Right atrium auricular region (tissue), 2 donors: Measurements from ENCODE around the gene EFCAB11. TPM values are rescaled to one million over a fixed set of nuclear protein-coding genes. Genes with fewer than 3 reads are reported as not detected.

Experiments used
- DNase-seq: peaks from one replicate; pipeline ENCODE4 v3.0.0-alpha.2; 2019; ENCODE audit warnings: low spot score
- H3K27ac ChIP-seq, 2 donors: fragments of 200-600 bp; sonication (generic); 1 replicate in 1 of 2; 2 replicates in 1 of 2; pipeline ENCODE4 v1.5.1; 2016 to 2019
- H3K27me3 ChIP-seq, 2 donors: fragments of 200-600 bp; sonication (generic); one replicate each; pipeline versions ENCODE4 v1.5.1 to v1.6.0; 2017 to 2019
- H3K36me3 ChIP-seq: fragments of 200-600 bp; sonication (generic); one replicate; pipeline ENCODE4 v1.5.1; 2016
- H3K4me1 ChIP-seq, 2 donors: fragments of 200-600 bp; sonication (generic); one replicate each; pipeline versions ENCODE4 v1.5.1 to v1.6.0; 2017 to 2019
- H3K4me3 ChIP-seq, 2 donors: fragments of 200-600 bp; sonication (generic); 1 replicate in 1 of 2; 2 replicates in 1 of 2; pipeline ENCODE4 v1.5.1; 2017 to 2019; ENCODE audit warnings: mild to moderate bottlenecking in 1 of 2, moderate library complexity in 1 of 2
- H3K9me3 ChIP-seq, 2 donors: fragments of 200-600 bp; sonication (generic); one replicate each; pipeline ENCODE4 v1.5.1; 2019
- total RNA-seq, 2 donors: library from RNA; depleted of rRNA; stranded (reverse); fragments of >200 nt; gene quantifications; one replicate each; pipeline ENCODE4 v1.1.0, GENCODE V29; 2016
- TF ChIP-seq, protein P1 (sequence below), 2 donors: fragments of 200-600 bp; sonication (generic); IDR thresholded peaks; one replicate each; pipeline ENCODE4 v1.5.1; 2019; ENCODE audit warnings: antibody characterized with exemption in 2 of 2

EFCAB11 gene
- total RNA-seq, 2 donors from 2014 or later: 2.0 to 2.2 TPM

DNA sequence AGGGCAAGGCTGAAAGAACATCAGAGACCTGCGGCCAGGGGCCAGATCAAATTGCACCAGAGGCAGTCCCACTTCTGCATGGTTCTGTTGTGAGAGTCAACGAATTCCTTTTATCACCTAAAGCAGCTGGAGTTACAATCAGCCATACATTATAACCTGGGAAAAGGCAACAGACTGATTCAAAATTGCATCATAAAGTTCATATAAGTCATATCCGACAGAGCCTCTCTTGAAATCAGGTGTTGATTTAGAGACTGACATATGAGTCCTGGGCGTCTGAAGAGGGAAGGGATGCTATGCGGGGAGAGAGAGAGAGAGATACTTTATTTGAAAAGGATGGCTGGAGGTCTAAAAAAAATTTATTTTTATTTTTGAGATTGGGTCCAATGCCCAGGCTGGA is 89.4 kb downstream of the EFCAB11 start:
- Histone ChIP-seq H3K4me3 (no peak overlapping the region), H3K27ac (no peak overlapping the region), H3K9me3 (peaks cover 0 to 9% of the 10 kb centered on the region in 2 donors), H3K4me1 (no peaks in the 10 kb centered on the region), H3K27me3 (no peaks in the 10 kb centered on the region), H3K36me3 (no peaks in the 10 kb centered on the region)
- TF ChIP-seq, protein P1, sequence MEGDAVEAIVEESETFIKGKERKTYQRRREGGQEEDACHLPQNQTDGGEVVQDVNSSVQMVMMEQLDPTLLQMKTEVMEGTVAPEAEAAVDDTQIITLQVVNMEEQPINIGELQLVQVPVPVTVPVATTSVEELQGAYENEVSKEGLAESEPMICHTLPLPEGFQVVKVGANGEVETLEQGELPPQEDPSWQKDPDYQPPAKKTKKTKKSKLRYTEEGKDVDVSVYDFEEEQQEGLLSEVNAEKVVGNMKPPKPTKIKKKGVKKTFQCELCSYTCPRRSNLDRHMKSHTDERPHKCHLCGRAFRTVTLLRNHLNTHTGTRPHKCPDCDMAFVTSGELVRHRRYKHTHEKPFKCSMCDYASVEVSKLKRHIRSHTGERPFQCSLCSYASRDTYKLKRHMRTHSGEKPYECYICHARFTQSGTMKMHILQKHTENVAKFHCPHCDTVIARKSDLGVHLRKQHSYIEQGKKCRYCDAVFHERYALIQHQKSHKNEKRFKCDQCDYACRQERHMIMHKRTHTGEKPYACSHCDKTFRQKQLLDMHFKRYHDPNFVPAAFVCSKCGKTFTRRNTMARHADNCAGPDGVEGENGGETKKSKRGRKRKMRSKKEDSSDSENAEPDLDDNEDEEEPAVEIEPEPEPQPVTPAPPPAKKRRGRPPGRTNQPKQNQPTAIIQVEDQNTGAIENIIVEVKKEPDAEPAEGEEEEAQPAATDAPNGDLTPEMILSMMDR (IDR thresholded peaks at IDR 0.05): no peak
- DNase-seq: no peak

DNA sequence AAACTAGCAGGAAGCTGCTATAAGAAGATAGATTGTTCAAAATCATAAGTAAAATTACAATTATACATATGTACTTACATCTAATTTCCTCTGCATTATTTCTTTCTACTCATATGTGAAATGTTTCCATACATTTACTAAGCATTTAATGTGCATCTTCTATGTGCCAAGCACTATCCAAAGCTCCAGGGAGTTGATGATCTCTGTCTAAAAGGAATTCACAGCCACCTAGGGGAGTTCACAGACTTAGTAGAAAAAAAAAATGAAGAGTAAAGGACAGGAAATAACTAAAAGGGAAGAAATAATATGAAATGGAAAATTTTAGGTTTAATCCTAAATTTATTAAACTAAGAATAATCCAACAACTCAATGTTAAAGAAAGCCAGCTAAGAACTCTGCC is 91.7 kb downstream of the EFCAB11 start:
- Histone ChIP-seq H3K27me3 (no peaks in the 10 kb centered on the region), H3K36me3 (no peaks in the 10 kb centered on the region), H3K9me3 (peaks cover 0 to 9% of the 10 kb centered on the region in 2 donors), H3K27ac (no peak overlapping the region), H3K4me3 (no peak overlapping the region), H3K4me1 (no peaks in the 10 kb centered on the region)
- no peak for DNase-seq
- TF ChIP-seq, protein P1 (IDR thresholded peaks at IDR 0.05): no peak

GRCh38 chr14:89861630-89862029 is 92.9 kb downstream of the EFCAB11 start:
- no peaks in the 10 kb centered on the region for H3K27me3 ChIP-seq
- no peak overlapping the region for H3K4me3 ChIP-seq
- TF ChIP-seq, protein P1 (IDR thresholded peaks at IDR 0.05): no peak
- no peak overlapping the region for H3K27ac ChIP-seq
- DNase-seq: no peak
- no peaks in the 10 kb centered on the region for H3K4me1 ChIP-seq
- no peaks in the 10 kb centered on the region for H3K36me3 ChIP-seq
- peaks cover 0 to 9% of the 10 kb centered on the region in 2 donors for H3K9me3 ChIP-seq

DNA sequence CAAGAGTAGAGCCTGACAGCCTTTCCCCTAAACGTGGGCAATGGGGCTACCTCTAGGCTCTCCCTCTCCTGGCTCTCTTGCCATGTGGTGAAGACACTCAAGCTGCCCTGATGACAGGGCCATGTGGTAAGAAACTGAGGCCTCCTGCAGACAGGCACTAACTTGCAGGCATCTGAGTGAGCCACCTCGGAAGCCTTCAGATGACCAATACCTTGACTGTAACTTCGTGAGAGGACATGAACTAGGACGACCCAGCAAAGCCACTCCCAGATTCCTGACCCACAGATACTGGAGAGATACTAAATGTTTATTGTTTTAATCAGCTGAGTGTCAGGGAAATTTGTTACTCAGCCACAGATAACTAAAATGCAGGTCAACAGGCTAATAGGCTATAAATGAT is 96.4 kb downstream of the EFCAB11 start:
- H3K27me3 ChIP-seq: no peaks in the 10 kb centered on the region
- no peaks in the 10 kb centered on the region for H3K4me1 ChIP-seq
- TF ChIP-seq, protein P1 (IDR thresholded peaks at IDR 0.05): no peak
- no peaks in the 10 kb centered on the region for H3K36me3 ChIP-seq
- H3K27ac ChIP-seq: no peak overlapping the region
- DNase-seq: no peak
- no peak overlapping the region for H3K4me3 ChIP-seq
- peaks cover 0 to 9% of the 10 kb centered on the region in 2 donors for H3K9me3 ChIP-seq

- Histone ChIP-seq H3K27me3 (no peaks in the 10 kb centered on the region), H3K27ac (no peak overlapping the region), H3K4me1 (no peaks in the 10 kb centered on the region), H3K36me3 (no peaks in the 10 kb centered on the region), H3K4me3 (no peak overlapping the region), H3K9me3 (peaks cover 0 to 8% of the 10 kb centered on the region in 2 donors)
- TF ChIP-seq, protein P1 (IDR thresholded peaks at IDR 0.05): no peak
- DNase-seq: no peak
Observed at GRCh38 chr14:89856871-89857345, 97.6 kb downstream of the EFCAB11 start.

- Histone ChIP-seq H3K9me3 (no peaks in the 10 kb centered on the region), H3K27me3 (no peaks in the 10 kb centered on the region), H3K27ac (no peak overlapping the region), H3K4me3 (no peak overlapping the region), H3K4me1 (no peaks in the 10 kb centered on the region), H3K36me3 (no peaks in the 10 kb centered on the region)
- no peak for DNase-seq
- TF ChIP-seq, protein P1 (IDR thresholded peaks at IDR 0.05): no peak
Observed at GRCh38 chr14:89855961-89856656, 98.4 kb downstream of the EFCAB11 start.
